HL-60/S4 treated with phorbol 12-myristate 13-acetate at 8.2 ng/mL for 4 days and 3 days (cell line): Measurements from ENCODE around the gene KLF2.
"Not testable (repeated sequence)": the region's sequence is repeated elsewhere in the genome, so short reads cannot be mapped to it uniquely, and the experiment has no call there.

Experiments
- in situ Hi-C: fragments of 300-500 bp; cut with MboI; formaldehyde crosslinking; loops from 2 replicates; pipeline ENCODE4 v1.15.0; 2022; ENCODE audit warnings: low sequenced_read_pairs

KLF2 gene

DNA sequence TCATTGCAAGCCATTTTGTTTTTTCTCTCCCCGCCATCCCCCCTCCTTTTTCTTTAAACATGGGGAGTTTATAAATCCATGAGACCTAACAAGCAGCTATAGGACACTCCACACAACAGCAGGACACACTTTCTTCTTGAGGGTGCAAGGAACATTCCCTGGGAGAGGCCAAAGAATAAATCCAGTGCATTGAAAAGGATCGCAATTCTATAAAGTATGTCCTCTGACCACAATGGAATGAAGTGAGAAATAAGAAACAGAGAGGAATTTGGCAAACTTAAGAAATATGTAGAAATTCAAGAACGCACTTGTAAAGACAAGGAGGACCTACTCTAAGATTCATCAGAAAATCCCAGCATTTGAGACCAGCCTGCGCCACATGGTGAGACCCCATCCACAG is 11.9 kb downstream of the KLF2 start:
- in situ Hi-C loops, result no loop called here

DNA sequence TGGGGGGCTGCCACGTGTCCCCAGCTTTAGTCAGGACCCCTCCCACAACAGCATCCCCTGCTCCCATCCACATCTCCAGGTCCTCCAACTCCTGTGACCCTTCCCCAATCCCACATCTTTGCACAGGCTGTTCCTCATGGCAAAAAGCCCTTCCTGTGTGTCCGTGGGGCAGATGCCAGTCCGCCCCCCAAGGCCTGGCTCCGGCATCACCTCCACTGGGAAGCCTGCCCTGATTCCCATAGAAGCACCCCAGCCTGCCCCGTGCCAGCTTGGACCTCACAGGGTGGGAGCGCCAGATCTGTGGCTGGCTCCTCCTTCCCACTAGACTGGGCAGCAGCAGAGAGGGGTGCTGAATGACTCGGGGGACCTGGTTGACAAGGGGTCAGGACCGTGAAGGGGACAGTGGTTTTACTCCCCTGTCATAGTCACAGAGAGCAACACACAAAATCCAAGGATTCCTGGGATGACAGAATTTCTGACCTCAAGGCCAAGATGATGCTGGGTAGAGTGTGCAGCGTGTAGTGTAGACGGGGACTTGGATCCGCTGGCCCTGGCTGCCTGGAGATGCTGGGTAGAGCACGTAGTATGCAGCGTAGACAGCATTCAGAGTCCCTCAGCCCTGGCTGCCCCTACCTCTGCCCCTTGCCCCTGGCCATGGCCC is 13.3 kb downstream of the KLF2 start:
- in situ Hi-C loops, result no loop called here

DNA sequence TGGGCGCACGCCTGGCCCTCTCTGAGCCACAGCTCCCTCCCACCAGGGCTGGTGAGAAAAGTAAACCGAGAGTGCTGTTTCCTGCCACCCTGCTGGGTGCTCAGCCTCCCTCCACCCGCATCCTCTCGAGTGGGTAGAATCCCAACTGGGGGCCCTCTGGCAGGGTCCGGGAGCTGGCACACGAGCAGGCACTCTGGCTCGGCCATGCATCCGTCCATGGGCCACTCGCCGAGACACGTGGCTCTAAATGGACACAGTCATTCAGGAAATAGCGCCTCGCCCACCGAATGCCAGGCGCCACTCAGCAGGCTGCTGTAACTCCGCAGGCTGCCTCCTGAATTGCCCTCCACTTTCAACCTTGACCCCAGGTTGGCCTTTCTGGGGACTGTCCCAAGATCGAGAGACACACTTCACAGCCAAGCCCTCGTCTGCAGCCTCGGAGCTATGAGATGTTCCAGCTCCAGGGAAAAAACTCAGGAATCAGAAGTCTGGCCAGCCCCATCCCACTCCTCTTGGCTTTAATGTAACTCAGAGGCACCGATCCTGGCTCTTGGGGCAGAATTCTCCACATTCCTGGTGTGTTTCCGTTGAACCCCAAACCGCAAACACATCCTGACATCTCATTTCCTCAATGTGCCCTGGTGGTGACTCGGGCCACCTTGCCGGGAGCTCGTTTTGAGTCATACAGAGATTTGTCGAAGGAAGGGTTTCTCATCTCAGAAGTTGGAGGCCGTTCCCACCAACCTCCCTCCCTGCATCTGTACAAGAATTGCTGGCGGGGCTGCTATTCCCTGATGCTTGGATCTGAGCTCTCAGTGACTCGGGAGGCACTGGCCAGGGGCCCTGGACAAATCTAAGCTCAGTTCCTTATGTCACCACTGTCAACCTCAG is 14.1 kb downstream of the KLF2 start:
- in situ Hi-C loops, result no loop called here

DNA sequence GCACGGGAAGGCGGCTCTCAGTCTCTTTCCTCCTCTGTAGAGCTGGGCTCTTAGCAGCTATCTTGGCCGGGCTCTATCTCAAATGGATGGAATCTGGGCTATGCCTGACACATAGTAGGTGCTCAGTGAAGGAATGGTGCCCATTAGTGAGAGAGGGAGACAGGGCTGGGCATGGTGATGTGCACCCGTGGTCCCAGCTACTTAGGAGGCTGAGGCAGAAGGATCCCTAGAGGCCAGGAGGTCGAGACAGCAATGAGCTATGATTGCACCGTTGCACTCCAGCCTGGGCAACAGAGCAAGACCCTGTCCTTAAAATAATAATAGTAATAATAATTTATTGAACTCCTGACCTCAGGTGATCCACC is 14.7 kb downstream of the KLF2 start:
- in situ Hi-C loops, result no loop called here

DNA sequence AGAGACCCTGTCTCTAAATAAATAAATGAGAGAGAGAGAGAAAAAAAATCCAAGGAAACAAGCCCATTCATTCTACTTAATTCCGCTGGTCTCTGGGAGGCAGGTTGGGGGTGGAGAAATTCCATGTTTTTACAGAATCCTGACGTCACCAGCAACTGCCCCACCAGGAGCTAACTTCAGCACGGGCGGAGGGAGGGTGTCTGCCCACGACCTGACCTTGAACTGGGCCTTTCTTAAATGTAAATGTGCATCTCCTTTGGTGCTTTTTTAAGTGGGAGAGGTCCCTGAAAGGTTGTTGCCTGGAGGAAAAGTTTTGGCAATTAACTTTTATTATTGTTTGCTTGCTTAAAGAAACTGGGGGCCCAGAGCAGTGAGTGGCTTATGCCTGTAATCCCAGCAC is 15.5 kb downstream of the KLF2 start:
- in situ Hi-C loops, result no loop called here

DNA sequence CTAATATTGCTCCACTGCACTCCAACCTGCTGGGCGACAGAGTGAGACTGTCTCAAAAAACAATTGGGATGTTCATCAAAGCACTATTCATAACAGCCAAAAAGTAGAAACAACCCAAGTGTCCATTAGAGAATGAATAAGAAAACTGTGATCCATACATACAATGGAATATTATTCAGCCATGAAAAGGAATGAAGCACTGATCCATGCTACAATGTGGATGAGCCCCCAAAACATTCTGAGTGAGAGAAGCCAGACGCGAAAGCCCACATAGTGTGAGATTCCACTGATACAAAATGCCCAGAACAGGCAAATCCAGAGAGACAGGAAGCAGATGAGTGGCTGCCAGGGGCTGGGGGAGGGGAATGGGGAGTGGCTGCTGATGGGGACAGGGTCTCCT is 16.0 kb downstream of the KLF2 start:
- in situ Hi-C loops, result no loop called here

DNA sequence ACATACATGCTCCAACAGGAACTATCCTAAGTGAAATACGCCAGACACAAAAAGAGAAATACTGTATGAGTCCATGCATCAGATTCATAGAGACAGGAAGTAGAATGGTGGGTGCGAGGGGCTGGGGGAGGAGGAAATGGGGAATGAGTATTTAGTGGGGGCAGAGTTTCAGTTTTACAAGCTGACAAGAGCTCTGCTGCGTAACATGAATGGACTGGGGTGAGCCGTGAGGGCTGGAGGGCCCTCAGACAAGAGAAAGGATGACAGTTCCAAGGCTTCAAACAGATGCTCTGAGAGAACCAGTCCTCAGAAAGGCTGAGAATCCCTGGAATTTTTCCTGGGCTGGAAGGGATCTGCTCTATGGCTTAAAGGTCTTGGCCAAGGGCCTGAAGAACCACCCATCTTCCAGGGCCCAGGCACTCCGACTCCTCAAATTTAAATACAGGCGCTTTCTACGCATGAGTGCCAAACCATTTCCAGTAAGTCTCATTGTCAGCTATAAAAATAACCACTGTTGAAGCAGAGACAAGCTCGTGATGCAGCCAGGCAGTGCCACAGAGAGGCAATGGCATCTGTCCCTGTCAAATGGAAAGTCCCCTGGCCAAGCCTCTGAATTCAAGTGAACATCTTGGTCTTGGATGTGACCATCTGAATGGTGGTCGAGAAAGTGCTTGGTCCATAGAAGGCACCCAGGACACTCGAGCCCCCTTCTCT is 17.5 kb downstream of the KLF2 start:
- in situ Hi-C loops, result no loop called here

DNA sequence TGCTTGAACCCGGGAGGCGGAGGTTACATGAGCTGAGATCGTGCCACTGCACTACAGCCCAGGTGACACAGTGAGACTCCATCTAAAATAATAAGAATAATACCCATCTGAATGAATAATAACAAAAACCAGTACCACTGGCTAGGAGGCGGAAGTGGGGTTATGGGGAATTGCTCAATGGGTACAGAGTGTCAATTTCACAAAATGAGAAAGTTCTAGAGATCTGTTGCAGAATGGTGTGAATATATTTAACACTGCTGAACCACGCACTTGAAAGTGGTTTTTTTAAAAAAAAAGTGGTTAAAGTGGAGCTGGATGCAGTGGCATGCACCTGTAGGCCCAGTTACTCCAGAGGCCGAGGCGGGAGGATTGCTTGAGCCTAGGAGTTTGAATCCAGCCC is 18.5 kb downstream of the KLF2 start:
- in situ Hi-C loops, result no loop called here

DNA sequence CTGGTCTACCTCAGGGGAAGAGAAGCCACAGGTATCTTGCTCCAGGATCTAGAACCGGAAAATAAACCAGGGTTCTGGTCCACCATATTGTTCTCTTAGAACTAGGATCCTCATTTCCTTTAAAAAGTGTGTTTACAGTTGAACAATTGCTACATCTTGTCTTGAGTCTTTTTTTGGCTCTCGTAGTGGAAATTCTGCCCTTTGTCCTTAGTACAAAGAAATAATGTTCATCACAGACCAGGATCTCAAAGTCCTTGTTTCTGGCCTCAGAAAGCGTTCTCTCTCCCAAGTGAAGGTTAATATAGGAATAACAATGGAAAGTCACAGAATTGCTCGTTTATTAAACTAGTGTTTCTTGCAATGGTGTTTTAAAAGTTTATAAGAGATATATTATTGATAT is 20.8 kb downstream of the KLF2 start:
- in situ Hi-C loops, result no loop called here

DNA sequence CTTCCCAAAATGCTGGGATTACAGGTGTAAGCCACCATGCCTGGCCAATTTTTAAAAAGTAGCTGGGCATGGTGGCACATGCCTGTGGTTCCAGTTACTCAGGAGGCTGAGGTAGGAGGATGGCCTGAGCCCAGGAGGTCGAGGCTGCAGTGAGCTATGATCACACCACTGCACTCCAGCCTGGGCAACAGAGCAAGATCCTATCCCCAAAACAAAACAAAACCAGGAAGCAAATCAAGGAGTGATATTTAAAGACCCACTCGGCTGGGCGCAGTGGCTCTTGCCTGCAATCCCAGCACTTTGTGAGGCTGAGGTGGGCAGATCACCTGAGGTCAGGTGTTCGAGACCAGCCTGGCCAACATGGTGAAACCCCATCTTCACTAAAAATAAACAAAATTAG is 22.5 kb downstream of the KLF2 start:
- in situ Hi-C loops, result not testable (repeated sequence)

DNA sequence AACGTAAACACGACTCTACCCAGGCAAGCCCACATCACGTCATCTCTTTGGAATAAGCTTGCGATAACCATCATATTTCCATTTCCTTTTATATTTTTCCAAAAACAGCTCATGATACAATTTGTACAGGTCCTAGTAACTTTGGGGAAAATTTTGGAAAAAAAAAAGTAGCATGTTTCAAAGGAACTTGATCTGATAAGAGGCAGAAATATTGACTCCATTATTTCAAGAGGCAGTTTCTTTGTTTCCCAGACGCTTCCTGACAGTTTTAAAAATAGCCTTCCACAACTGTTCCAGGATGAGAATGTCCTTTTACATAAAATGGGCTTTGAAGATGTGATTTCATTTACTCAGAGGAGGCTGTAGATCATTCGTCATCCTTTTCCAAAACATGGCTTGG is 23.1 kb downstream of the KLF2 start:
- in situ Hi-C loops, result no loop called here

DNA sequence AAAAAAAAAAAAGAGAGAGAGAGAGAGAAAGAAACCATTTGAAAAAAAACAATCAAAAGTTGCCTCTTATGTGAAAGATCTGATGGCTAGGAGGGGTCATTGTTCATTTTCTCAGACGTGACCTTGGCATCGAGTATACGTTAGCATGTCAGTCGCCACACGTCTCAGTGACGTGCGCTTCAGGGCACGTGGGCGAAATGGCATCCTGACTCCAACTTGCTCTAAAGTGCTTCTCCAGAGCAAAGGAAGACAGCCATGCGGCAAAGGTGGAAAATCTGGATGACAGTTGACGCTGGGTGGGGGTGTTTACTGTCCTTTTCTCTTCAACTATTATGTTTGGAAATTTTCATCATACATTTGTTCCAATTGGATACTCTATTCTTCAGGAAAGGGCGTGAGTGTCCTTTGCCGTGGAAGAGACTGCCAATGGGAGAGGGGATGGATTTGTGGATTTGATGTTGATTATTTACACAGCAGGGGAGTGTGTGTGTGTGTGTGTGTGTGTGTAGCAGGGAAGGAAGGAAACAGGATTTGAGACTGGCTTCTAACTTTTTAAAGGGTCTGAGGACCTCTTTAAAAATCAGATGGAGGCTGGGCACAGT is 25.0 kb downstream of the KLF2 start:
- in situ Hi-C loops, result no loop called here

DNA sequence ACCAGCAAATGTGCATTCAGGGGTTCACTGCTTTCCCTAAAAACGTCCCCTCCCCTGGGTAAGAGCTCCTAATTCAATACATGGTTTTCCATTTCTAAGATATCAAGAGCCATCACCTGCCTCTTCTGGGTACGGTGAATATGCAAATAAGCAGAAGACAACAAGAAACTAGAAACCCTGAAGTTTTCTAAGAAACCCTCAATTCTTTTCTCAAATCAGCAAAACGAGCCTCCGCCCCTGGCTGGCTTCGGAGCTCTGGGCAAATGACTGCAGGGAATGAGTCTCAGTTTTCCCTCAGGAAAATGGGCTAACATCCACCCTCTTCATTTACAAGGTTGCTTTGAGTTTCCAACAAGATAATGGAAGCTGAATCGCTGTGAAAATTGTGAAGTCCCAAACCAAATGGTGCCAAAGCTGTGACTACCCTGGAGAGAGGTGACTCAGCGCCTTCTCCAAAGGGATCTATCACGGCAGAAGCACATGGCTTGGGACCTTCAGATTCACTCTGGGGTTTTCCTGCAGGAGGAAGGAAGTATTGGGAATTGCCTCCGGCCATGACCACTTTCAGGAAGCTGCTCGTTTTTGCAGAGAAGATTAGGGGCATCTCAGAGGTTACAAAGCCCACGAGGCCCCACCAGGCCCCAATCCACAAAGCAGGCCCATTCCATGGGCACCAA is 26.6 kb downstream of the KLF2 start:
- in situ Hi-C loops, result no loop called here

DNA sequence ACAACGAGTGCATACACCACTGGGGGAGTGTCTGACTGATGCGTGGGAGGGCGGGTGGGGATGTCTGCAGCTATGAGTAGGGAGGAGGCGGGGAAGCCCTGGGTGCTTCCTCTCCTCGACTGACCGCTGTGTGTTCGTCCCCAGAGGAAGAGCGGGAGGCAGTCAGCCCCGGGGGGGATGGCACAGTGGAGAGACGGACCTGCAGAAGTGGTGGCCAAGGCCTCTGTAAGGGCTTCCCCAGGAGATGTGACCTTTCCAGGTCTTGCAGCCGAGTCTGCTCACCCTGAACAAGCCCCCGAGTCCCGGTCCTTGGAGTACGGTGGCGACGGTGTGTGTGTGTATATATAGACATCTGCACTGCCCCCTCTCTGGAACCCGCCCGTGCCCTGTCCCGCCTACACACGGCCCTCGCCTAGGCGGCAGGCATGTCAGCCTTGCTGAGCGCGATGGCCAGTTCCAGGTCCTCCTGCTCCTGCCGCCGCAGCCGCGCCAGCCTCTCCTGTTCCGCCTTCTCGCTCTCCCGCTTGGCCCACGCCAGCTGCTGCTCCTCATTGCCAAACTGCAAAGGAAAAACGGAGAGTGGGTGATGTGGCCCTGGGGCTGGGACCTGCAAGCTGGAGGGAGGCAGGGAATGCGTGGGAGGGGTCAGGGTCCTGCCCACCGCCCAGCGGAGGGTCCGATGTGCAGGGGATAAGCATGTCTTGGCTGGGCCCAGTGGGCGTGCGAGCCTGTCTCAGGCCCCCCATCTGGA is 30.8 kb downstream of the KLF2 start:
- in situ Hi-C loops, result no loop called here

DNA sequence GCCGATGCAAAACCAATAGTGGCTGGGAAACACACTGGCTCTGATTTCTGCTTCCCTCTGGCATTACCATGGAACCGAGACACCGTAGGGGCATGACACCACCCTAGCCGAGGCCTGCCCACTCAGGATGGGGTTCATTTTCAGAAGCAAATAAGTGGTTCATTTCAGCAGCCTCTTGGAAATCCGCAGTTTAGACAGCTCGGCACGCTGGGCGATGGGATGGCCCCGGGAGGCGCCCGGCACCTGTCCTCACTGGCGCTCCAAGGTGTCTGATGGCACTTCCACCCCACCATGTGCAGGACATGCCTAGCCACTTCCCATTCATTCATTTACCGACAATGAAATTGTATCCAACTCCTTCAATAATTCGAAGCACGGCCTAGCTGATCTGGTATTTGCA is 33.8 kb downstream of the KLF2 start:
- in situ Hi-C loops, result no loop called here

DNA sequence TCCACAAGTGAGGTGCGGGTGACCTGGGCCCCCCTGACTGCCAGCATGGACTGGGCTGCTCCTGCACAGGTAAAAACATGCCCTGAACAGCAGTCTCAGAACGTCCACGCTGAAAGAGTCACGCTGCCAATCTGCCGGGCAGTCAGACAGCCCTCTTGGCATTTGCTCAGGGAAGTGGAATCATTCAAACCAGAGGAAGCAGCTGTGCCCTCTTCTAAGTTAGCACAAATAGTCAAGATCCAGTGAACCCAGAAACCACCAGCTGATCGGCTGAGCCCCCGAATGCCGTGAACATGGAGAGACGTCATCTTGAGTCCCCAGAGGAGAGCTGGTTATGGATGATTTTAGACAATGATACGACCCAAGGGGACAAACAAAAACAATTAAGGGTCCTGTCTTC is 34.4 kb downstream of the KLF2 start:
- in situ Hi-C loops, result no loop called here

DNA sequence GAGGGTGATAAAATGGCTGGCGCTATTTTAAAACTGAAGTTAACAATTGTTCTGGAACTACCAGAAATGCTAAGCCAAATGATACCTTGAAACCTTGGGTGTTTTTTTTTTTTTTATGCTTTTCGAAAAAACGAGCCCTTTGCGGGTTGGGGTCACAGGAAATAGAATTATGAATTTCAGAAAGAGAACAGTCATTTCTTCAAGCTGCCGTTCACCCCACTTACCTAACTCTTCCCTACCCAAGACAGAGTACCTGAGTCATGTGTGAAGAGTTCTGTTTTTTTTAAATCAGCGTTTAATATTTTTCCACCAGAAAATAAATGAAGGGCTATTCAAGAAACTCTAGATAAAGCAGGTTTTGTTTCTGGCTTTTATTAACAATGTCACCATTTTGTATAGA is 35.3 kb downstream of the KLF2 start:
- in situ Hi-C loops, result no loop called here

DNA sequence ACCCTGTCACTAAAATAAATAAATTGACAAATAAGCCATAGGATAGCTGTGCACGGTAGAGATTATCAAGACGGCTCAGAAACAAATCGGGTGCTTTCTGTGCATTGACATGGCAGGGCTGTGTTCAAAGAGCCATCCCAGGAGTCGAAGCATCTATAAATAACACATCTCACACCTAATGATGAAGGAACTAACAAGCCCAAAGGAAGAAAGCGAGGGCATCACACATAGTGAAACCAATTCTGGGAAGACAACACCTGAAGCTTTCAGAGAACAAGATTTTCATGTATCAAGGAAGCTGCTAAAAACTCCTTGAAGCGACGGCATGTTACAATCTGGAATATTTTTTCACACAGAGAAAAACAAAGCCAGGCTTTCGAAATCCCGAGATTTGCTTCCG is 36.1 kb downstream of the KLF2 start:
- in situ Hi-C loops, result no loop called here

DNA sequence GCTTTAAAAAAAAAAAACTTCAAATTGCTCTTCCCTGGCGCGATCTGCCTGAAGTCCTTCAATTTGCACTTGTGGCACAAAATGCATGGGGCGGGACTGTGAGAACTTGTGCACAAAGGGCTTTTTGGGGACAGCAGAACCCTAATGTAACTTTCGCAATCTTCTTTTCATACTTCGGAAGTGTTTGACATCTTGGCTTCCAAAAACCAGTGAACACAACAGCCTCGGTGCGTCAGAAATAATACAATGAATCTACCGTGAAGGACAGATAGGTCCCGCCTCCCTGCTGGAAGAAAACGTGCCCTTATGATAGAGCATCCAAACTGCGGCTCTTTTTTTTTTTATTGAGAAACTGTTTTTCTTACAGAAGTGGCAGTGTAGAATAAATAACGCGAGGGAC is 36.6 kb downstream of the KLF2 start:
- in situ Hi-C loops, result no loop called here

DNA sequence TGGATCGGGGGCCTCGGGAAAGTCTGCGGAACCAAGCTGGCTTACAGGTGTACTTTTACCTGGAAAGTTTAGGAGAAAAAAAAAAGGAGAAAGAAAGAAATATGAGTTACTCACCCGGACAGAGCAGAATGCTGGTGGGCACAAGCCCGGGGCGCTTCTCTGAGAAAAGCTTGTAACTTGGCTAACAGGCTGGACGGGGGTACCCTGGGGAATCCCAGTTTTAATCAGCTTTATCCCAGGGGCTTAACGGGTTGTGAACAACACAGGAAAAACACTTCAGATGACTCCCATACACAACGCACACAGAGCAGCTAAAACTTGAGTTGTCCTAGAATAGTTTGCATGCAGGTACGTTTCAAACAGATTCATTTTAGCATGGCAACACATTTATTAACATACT is 37.3 kb downstream of the KLF2 start:
- in situ Hi-C loops, result no loop called here
